Neutrophil (primary cell): ENCODE measurements around the gene UBE2O.

ENCODE experiments used
- H3K27ac ChIP-seq: fragments of 200-600 bp; sonication (generic); 2 replicates; pipeline ENCODE4 v1.5.1; 2016; ENCODE audit warnings: mild to moderate bottlenecking, moderate library complexity
- H3K27me3 ChIP-seq: fragments of 200-600 bp; sonication (generic); 2 replicates; pipeline ENCODE4 v1.6.0; 2016; ENCODE audit warnings: mild to moderate bottlenecking
- H3K36me3 ChIP-seq: fragments of 200-600 bp; sonication (generic); 2 replicates; pipeline ENCODE4 v1.5.1; 2017
- H3K4me1 ChIP-seq, 2 experiments: fragments of 200-600 bp in 1 of 2; sonication (generic) in 1 of 2; 1 replicate in 1 of 2; 2 replicates in 1 of 2; pipeline versions ENCODE4 v1.5.1 to v1.6.1; 2013 to 2016; ENCODE audit warnings: low read depth in 1 of 2, low read length in 1 of 2, mild to moderate bottlenecking in 1 of 2, moderate library complexity in 1 of 2; ENCODE audit not compliant: control insufficient read depth in 1 of 2, insufficient read depth in 1 of 2
- H3K4me3 ChIP-seq, 2 experiments: fragments of 200-600 bp in 1 of 2; sonication (generic) in 1 of 2; 1 replicate in 1 of 2; 2 replicates in 1 of 2; pipeline ENCODE4 v1.5.1; 2013 to 2016; ENCODE audit warnings: low read depth in 1 of 2, low read length in 1 of 2, mild to moderate bottlenecking in 1 of 2, moderate library complexity in 1 of 2
- H3K9me3 ChIP-seq: fragments of 200-600 bp; sonication (generic); 2 replicates; pipeline ENCODE4 v1.5.1; 2016
- TF ChIP-seq, protein P1 (sequence below): fragments of 200-600 bp; sonication (generic); IDR thresholded peaks from 2 replicates; pipeline ENCODE4 v1.5.1; 2016; ENCODE audit warnings: antibody characterized with exemption

Gene UBE2O

DNA sequence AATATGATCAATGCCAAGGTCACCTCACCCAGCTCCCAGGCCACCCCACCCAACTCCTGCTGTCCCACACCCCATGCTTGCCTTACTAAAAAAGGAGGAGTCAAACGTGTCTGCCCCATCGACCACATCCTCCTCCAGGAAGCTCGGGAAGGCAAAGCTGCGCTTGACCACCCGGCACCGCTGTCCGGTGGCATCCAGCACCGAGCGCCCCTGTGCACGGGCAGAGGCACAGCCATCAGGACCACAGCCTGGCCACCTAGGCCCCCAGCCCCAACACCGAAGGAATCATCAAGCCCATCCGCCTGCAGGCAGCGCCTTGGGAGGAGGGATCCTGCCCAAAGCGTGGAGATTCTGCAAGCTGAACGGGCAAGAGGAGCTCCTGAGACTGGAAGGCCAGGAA, 24.6 kb upstream of the UBE2O start:
- H3K4me1 ChIP-seq: peaks cover 0 to 3% of the 10 kb centered on the region in 2 experiments
- H3K36me3 ChIP-seq: peaks cover 86% of the 10 kb centered on the region
- TF ChIP-seq, protein P1, sequence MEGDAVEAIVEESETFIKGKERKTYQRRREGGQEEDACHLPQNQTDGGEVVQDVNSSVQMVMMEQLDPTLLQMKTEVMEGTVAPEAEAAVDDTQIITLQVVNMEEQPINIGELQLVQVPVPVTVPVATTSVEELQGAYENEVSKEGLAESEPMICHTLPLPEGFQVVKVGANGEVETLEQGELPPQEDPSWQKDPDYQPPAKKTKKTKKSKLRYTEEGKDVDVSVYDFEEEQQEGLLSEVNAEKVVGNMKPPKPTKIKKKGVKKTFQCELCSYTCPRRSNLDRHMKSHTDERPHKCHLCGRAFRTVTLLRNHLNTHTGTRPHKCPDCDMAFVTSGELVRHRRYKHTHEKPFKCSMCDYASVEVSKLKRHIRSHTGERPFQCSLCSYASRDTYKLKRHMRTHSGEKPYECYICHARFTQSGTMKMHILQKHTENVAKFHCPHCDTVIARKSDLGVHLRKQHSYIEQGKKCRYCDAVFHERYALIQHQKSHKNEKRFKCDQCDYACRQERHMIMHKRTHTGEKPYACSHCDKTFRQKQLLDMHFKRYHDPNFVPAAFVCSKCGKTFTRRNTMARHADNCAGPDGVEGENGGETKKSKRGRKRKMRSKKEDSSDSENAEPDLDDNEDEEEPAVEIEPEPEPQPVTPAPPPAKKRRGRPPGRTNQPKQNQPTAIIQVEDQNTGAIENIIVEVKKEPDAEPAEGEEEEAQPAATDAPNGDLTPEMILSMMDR: no peak
- H3K27ac ChIP-seq: no peak overlapping the region
- no peaks in the 10 kb centered on the region for H3K27me3 ChIP-seq
- H3K4me3 ChIP-seq: no peak overlapping the region
- H3K9me3 ChIP-seq: no peaks in the 10 kb centered on the region

DNA sequence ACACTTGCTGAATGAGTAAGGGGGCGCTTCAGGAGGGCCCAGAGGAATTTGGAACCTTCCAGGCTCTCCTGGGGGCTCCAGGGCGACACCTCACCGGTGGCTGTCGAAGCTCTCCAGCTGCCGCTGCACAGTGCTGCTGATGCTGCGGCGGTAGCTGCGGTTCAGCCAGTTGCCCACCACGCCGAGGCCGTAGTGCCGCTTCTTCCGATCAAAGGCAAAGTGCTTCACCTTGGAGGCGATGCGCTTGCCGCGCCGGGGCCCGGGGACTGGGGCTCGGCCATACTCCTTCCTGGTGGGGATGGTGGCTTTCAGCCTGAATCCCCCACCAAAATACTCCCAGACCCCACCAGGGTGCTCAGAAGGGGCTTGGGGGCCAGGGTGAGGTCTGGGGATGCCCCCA, 23.8 kb upstream of the UBE2O start:
- H3K36me3 ChIP-seq: peaks cover 95% of the 10 kb centered on the region
- TF ChIP-seq, protein P1: no peak

DNA sequence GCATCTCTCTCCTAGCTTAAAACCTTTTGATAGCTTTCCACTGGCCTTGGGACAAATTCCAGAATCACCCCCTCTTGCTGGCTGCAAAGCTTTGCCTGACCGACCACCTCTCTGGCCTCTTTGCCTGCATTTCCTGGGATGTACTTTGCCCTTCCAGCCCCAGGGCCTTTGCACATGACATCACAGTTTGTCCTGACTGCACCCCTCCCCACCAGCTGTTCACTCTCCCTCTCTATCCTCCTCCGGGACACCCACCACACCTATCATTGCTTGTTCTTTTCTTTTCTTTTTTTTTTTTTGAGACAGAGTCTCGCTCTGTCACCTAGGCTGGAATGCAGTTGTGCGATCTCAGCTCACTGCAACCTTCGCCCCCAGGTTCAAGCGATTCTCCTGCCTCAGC, 22.4 kb upstream of the UBE2O start:
- TF ChIP-seq, protein P1: no peak
- Histone ChIP-seq H3K9me3 (no peaks in the 10 kb centered on the region), H3K4me3 (no peak overlapping the region), H3K27ac (no peak overlapping the region), H3K4me1 (no peaks in the 10 kb centered on the region), H3K27me3 (no peaks in the 10 kb centered on the region), H3K36me3 (peaks cover 97% of the 10 kb centered on the region)

More for the DNA sequence above, 23.8 kb upstream of the UBE2O start:
- Histone ChIP-seq H3K27me3 (no peaks in the 10 kb centered on the region), H3K4me3 (no peak overlapping the region), H3K27ac (no peak overlapping the region), H3K9me3 (no peaks in the 10 kb centered on the region), H3K4me1 (peaks cover 0 to 3% of the 10 kb centered on the region in 2 experiments)

DNA sequence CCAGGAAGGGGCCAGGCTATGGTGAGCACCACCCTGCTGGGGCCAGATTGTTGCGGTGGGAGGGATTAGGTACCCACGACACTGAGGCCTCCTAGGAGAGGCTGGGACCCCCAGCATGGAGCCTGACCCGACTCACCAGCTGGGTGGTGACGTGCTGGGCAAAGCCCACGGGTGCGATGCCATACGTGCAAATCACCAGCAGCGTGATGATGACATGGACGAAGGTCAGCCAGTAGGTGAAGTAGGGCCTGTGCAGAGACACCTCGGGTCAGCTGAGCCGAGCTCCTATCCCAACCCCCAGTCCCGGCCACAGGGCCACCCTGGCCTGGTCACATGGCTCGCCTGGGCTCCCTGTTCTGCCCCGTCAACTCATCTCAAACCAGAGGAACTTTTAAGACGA, 21.9 kb upstream of the UBE2O start:
- Histone ChIP-seq H3K27me3 (no peaks in the 10 kb centered on the region), H3K9me3 (no peaks in the 10 kb centered on the region), H3K27ac (no peak overlapping the region), H3K36me3 (peaks cover 98% of the 10 kb centered on the region), H3K4me1 (no peaks in the 10 kb centered on the region), H3K4me3 (no peak overlapping the region)
- TF ChIP-seq, protein P1: no peak

DNA sequence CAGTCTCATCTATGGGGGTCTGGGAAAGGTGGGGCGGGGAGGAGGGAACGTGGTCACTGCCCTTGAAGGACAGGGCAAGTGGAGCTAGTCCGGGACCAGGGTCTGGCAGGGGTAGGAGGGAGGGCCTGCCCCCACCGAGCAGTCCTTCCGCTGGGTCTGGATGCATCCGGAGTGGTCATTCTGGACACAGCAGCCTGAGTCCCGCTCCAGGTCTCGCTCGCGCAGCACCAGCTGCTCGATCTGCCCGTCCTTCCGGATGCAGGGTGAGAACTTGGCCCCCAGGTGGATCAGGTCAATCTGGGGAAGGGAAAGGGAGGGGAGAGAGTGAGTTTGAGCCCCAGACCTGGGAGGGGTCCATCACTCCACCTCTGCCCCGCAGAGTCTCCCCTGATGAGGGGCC, 21.3 kb upstream of the UBE2O start:
- H3K36me3 ChIP-seq: peaks cover 99% of the 10 kb centered on the region
- TF ChIP-seq, protein P1: no peak
- no peak overlapping the region for H3K4me3 ChIP-seq
- no peaks in the 10 kb centered on the region for H3K4me1 ChIP-seq
- no peaks in the 10 kb centered on the region for H3K27me3 ChIP-seq
- H3K9me3 ChIP-seq: no peaks in the 10 kb centered on the region
- no peak overlapping the region for H3K27ac ChIP-seq

DNA sequence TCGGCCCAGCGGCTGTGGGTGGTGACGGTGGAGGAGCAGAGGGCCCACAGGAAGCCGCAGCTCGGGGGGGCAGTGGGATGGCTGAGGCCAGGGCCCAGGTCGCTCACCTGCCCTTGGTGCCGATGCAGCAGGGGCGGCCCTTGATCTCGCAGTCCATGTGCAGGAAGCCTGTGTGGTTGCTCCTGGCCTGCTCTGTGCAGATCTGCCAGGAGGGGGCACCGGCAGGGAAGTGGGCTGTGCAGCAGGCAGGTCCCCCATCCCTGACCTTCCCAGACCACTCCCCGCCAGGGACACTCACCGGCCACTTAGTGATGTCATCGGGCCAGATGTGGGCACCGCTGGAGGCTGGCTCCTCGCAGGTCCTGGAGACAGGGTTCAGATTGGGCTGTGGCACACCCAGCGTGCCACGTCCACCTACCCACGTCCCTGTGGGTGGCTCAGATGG, 20.6 kb upstream of the UBE2O start:
- no peaks in the 10 kb centered on the region for H3K4me1 ChIP-seq
- H3K9me3 ChIP-seq: no peaks in the 10 kb centered on the region
- no peak overlapping the region for H3K27ac ChIP-seq
- peaks cover 98% of the 10 kb centered on the region for H3K36me3 ChIP-seq
- no peak overlapping the region for H3K4me3 ChIP-seq
- TF ChIP-seq, protein P1: no peak
- H3K27me3 ChIP-seq: no peaks in the 10 kb centered on the region
